PC-3 (cell line): ENCODE data around the gene VSIG10.

Experiments
- CTCF ChIP-seq: fragments of 300-600 bp; sonication (generic); conservative IDR thresholded peaks from 2 replicates; pipeline ENCODE4 v1.5.1; 2017; ENCODE audit warnings: antibody characterized with exemption, low read depth, mild to moderate bottlenecking, low read length
- EZH2 ChIP-seq: fragments of 300-600 bp; sonication (generic); IDR thresholded peaks from one replicate; pipeline ENCODE4 v1.6.1; 2017; ENCODE audit warnings: antibody characterized with exemption, mild to moderate bottlenecking, low read length; ENCODE audit not compliant: unreplicated experiment

GRCh38 chr12:118025168-118025567 is 78.6 kb downstream of the VSIG10 start:
- TF ChIP-seq CTCF (no peak), EZH2 (no peak)
